ENCODE results near the gene ENO1. TPM values are rescaled to one million over a fixed set of nuclear protein-coding genes. Genes with fewer than 3 reads are reported as not detected.
A peak's percentile ranks its signal among the peaks of the same experiment; 100 is the strongest.
"Not testable (repeated sequence)": the region's sequence is repeated elsewhere in the genome, so short reads cannot be mapped to it uniquely, and the experiment has no call there.

The ENO1 gene
- total RNA-seq, 1 experiment from 2014 or later = 3,733 TPM

GRCh38 chr1:8896775-8897174 is 18.3 kb upstream of the ENO1 start:
- not testable (repeated sequence) for DNase-seq (ENCODE audit: low read depth)

DNA sequence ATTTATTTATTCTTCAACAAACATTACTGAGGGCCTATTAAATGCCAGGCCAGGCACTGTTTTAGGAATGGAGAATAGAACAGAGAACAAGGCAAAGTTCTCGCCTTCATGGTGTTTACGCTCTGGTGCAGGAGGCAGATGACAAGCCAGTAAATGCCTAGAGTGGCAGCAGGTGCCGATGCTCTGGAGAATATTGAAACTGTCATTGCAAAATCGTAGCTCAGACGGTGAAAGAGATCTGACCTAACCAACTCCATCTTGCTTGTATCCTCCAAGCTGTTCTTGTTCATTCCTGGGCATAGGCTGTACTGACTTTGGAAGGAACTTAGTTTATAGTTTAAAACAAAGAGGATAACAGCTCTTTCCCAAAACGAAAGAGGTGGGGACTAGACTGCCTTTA is 13.5 kb upstream of the ENO1 start:
- no peak for DNase-seq (ENCODE audit: low read depth)

DNA sequence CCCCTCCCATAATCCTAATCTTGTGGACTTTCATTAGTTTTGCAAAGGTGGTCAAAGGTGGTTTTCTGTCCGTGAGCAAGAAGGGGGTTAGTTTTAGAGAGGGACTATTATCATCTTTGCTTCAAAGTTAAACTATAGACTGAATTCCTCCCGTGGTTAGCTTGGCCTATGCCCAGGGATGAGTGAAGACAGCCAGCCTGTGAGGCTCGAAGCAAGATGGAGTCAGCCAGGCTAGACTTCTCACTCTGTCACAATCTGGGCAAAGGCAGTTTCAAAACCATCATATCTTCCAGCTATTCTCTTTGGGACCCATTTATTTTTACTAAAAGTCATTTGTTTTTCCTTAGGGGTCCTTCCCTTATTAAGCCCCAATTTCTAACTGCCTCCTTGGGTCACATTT is 12.9 kb upstream of the ENO1 start:
- DNase-seq (ENCODE audit: low read depth) = no peak

DNA sequence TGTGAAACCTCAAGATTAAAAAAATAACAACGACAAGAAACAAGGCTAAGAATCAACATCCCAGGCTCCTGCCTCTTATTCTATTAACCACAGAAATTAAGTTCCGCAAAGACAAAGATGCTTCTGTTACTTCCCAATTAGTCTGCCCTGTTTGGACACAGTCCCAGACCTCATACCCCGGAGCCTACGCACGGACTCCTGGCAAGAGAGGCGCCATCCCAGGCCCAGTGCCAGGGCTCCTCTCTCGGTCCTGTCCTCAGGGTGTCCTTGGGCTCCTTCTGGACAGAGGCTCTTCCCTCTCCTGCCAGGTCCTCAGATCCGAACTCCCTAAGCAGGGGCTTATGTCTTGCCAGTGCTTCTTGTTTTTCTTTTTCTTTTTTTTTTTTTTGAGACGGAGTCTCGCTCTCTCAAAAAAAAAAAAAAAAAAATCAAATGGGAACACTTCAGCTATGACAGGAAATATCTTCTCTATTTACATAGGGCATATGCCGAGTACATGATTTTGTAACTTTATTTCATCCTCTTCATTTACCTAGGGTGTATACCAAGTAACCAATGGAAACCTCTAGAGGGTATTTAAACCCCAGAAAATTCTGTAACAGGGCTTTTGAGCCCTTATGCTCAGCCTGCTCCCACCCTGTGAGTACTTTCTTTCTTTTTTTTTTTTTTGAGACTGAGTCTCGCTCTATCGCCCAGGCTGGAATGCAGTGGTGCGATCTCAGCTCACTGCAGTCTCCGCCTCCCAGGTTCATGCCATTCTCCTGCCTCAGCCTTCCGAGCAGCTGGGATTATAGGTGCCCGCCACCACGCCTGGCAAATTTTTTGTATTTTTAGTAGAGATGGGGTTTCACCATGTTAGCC is 11.7 kb upstream of the ENO1 start:
- peak; percentile 85 for DNase-seq (ENCODE audit: low read depth)

GRCh38 chr1:8889103-8889846 is 10.8 kb upstream of the ENO1 start:
- DNase-seq (ENCODE audit: low read depth) = no peak

DNA sequence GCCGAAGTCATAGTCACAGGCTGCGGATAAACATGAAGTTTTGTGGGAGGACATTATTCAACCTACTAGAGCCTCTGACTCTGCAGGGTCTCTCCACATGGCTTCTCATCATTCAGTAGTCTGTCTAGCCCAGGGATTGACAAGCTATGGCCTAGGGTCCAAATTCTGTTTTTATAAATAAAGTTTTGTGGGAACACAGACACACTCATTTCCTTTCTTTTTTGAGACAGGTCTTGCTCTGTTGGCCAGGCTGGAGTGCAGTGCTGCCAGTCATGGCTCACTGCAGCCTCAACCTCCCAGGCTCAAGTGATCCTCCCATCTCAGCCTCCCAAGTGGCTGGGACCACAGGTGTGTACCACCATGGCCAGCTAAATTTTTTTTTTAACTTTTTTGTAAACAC is 8.1 kb upstream of the ENO1 start:
- no peak for DNase-seq (ENCODE audit: low read depth)

DNA sequence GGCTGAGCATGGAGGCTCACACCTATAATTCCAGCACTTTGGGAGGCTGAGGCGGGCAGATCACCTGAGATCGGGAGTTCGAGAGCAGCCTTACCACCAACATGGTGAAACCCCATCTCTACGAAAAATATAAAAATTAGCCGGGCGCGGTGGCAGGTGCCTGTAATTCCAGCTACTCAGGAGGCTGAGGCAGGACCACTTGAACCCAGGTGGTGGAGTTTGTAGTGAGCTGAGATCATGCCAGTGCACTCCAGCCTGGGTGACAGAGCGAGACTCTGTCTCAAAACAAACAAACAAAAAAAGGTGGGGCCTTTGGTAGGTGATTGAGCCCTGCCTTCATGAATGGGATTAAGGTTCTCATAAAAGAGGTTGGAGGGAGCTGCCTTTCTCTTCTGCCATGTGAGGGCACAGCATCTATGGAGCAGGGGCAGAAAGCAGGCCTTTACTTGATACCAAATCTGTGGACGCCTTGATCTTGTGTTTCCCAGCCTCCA is 7.6 kb upstream of the ENO1 start:
- not testable (repeated sequence) for DNase-seq (ENCODE audit: low read depth)

DNA sequence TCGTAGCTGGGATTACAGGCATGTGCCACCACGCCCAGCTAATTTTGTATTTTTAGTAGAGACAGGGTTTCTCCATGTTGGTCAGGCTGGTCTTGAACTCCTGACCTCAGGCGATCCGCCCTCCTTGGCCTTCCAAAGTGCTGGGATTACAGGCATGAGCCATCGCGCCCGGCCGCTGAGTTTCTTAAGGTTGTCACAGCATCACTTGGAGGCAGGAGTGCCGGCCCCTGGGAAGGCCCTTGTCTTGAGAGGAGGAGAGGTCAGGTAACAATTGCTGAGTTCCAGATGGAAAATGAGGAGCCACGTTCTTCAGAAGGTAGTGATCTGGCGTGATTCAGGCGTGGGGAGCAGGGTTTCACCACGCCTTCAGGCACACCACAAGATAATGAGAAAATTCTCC is 5.6 kb upstream of the ENO1 start:
- DNase-seq (ENCODE audit: low read depth) = not testable (repeated sequence)

GRCh38 chr1:8883491-8883890 is 5.0 kb upstream of the ENO1 start:
- DNase-seq (ENCODE audit: low read depth) = no peak

- DNase-seq (ENCODE audit: low read depth) = peak; percentile 91
Measured at GRCh38 chr1:8879922-8880676, 1.6 kb upstream of the ENO1 start.

- DNase-seq (ENCODE audit: low read depth) = no peak
Measured at GRCh38 chr1:8879464-8879921, 1.0 kb upstream of the ENO1 start.

- DNase-seq (ENCODE audit: low read depth) = peak; percentile 99
Measured at GRCh38 chr1:8878698-8879463, 395 bp upstream of the ENO1 start.

GRCh38 chr1:8876087-8876486 is 2.4 kb downstream of the ENO1 start:
- no peak for DNase-seq (ENCODE audit: low read depth)

- no peak for DNase-seq (ENCODE audit: low read depth)
Measured at GRCh38 chr1:8875216-8875861, 3.1 kb downstream of the ENO1 start.

- DNase-seq (ENCODE audit: low read depth) = no peak
Measured at GRCh38 chr1:8874230-8875201, 4.0 kb downstream of the ENO1 start.

- DNase-seq (ENCODE audit: low read depth) = peak; percentile 100
Measured at GRCh38 chr1:8873506-8874229, 4.8 kb downstream of the ENO1 start.

- DNase-seq (ENCODE audit: low read depth) = no peak
Measured at GRCh38 chr1:8873001-8873400, 5.5 kb downstream of the ENO1 start.

- DNase-seq (ENCODE audit: low read depth) = no peak
Measured at GRCh38 chr1:8871965-8872399, 6.5 kb downstream of the ENO1 start.

DNA sequence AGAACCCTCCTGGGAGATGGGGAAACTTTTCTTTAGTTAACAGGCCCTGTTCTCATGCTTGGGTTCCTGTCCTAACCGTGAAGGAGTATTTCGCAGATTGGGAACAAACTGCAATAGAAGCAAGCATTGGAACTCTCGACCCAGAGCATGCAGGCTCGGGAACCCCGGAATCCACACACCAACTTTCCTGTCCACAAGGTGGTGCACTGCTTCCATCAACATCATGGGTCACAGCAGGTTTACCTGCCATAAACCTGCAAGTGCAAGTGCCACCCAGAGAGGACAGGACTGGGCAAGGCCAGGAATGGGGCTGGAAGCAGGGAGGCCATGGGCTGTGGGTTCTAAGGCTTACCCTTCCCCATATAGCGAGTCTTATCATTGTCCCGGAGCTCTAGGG is 6.9 kb downstream of the ENO1 start:
- DNase-seq (ENCODE audit: low read depth) = no peak

Measured in Daoy (cell line).